WERI-Rb-1 (cell line): ENCODE results near the gene LAMTOR4.
"Not testable (repeated sequence)": the region's sequence is repeated elsewhere in the genome, so short reads cannot be mapped to it uniquely, and the experiment has no call there.

Source experiments
- DNase-seq: peaks from one replicate; pipeline ENCODE4 v3.0.0-alpha.2; 2020
- H3K27ac ChIP-seq: fragments of 250-450 bp; sonication (Bioruptor Pico); 2 replicates; pipeline ENCODE4 v1.5.1; 2020; ENCODE audit warnings: mild to moderate bottlenecking, moderate library complexity
- H3K27me3 ChIP-seq: fragments of 250-450 bp; sonication (Bioruptor Pico); 2 replicates; pipeline ENCODE4 v1.5.1; 2021; ENCODE audit warnings: mild to moderate bottlenecking, low read depth, moderate library complexity; ENCODE audit not compliant: insufficient read depth, severe bottlenecking
- H3K36me3 ChIP-seq: fragments of 250-450 bp; sonication (Bioruptor Pico); 2 replicates; pipeline ENCODE4 v1.5.1; 2020; ENCODE audit warnings: mild to moderate bottlenecking, moderate library complexity
- H3K4me3 ChIP-seq: 2 replicates; pipeline ENCODE4 v1.5.1; 2011; ENCODE audit warnings: low read depth, mild to moderate bottlenecking, control low read depth, low read length
- H3K9me3 ChIP-seq: fragments of 250-450 bp; sonication (Bioruptor Pico); 2 replicates; pipeline ENCODE4 v1.5.1; 2021; ENCODE audit warnings: mild to moderate bottlenecking, moderate library complexity; ENCODE audit not compliant: severe bottlenecking
- TF ChIP-seq, protein P1 (sequence below): IDR thresholded peaks from 2 replicates; pipeline ENCODE4 v1.5.1; 2011; ENCODE audit warnings: low read depth, mild to moderate bottlenecking, control low read depth, inconsistent platforms, low read length

LAMTOR4 gene

DNA sequence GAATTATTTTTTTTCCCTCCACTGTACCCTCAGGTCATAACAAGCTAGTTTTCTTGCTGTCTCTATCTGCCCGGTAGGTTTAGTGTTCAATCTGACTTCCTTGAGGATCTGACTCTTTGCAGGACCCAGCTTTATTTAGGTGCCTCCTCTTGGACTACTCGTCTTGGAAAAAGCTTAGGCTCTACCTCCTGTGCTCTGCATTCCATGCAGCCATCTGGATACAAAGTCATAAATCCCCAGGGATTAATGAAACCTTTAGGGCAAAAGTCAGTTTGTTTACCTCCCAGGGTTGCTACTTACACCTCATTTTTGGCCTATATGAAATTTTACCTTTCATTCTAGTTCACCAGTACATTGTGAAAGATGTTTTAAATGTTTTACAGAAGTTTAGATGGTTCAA is 37.0 kb downstream of the LAMTOR4 start:
- Histone ChIP-seq H3K36me3 (no peaks in the 10 kb centered on the region), H3K4me3 (no peak overlapping the region), H3K9me3 (no peaks in the 10 kb centered on the region), H3K27ac (peak overlapping the region; percentile 68), H3K27me3 (no peaks in the 10 kb centered on the region)
- peak; percentile 52 for DNase-seq
- TF ChIP-seq, protein P1, sequence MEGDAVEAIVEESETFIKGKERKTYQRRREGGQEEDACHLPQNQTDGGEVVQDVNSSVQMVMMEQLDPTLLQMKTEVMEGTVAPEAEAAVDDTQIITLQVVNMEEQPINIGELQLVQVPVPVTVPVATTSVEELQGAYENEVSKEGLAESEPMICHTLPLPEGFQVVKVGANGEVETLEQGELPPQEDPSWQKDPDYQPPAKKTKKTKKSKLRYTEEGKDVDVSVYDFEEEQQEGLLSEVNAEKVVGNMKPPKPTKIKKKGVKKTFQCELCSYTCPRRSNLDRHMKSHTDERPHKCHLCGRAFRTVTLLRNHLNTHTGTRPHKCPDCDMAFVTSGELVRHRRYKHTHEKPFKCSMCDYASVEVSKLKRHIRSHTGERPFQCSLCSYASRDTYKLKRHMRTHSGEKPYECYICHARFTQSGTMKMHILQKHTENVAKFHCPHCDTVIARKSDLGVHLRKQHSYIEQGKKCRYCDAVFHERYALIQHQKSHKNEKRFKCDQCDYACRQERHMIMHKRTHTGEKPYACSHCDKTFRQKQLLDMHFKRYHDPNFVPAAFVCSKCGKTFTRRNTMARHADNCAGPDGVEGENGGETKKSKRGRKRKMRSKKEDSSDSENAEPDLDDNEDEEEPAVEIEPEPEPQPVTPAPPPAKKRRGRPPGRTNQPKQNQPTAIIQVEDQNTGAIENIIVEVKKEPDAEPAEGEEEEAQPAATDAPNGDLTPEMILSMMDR, result no peak

DNA sequence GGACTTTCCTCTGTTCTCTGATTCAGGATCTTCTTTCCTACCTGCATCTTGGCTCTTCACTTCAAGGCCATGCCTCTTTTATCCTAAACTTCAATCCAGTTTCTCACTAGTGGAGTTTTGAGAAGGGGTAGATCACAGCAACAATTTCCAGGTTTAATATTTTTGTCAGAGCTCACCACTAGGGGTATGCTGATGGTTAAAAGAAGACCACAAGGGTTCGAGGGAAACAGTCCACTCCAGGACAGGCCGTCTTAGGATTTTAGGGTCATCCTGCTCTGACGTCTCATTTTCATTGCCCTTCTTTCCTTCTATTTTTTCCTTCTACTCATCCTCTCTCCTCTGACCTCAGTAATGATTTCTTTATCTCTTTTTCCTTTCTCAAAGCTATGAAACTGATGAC is 40.3 kb downstream of the LAMTOR4 start:
- no peak overlapping the region for H3K27ac ChIP-seq
- no peak for DNase-seq
- TF ChIP-seq, protein P1, result 0 out of 2 replicates have a peak, but pooled peaks have one; percentile 16
- H3K4me3 ChIP-seq, result no peak overlapping the region
- no peaks in the 10 kb centered on the region for H3K9me3 ChIP-seq
- H3K27me3 ChIP-seq, result no peaks in the 10 kb centered on the region
- H3K36me3 ChIP-seq, result no peaks in the 10 kb centered on the region

DNA sequence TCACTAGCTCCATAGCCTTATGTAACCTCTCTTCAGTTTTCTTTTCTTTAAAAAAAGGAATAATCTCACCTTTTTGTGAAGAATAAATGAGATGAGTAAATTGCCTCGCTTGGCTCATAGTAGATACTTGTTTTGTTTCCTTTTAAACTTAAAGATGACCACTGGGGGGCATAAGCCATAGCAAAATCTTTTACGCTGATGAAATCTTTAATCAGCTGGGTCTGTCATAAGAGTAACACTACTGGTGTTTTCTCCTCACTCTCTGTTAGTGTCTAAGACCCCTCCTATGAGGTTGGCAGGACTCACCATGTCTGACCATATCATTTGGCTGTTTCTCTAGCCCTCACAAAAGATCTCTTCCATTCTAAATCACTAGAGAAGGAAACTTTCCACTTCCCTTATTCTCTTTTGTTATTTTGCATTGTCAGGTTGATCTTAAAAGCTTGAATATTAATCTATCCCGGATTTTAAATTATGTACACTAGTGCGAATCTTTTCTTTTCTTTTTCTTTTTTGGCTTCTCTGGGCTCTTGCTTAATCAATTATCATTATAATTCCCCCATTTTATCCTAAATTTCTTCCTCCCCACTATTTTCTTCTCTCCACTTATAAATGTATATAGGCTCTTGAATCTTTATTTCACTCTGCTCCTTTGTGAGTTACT is 41.5 kb downstream of the LAMTOR4 start:
- Histone ChIP-seq H3K4me3 (no peak overlapping the region), H3K27me3 (no peaks in the 10 kb centered on the region), H3K27ac (no peak overlapping the region), H3K36me3 (no peaks in the 10 kb centered on the region), H3K9me3 (no peaks in the 10 kb centered on the region)
- TF ChIP-seq, protein P1, result peak; percentile 12; the same call in 1 of the 2 replicates
- no peak for DNase-seq

DNA sequence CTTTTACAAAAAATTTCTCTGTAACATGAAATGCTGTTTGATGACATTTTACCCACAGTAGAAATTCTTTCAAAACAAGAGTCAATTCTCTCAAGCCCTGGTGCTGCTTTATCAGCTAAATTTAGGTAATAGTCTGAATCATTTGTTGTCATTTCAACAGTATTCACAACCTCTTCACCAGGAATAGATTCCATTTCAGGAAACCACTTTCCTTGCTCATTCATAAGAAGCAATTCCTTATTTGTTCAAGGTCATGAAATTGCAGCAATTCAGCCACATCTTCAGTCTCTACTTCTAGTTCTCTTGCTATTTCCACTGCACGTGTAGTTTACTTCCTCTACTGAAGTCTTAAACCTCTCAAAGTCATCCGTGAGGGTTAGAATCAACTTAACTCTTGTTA is 43.1 kb downstream of the LAMTOR4 start:
- no peak overlapping the region for H3K27ac ChIP-seq
- no peak overlapping the region for H3K4me3 ChIP-seq
- no peak for DNase-seq
- H3K27me3 ChIP-seq, result no peaks in the 10 kb centered on the region
- H3K36me3 ChIP-seq, result no peaks in the 10 kb centered on the region
- H3K9me3 ChIP-seq, result no peaks in the 10 kb centered on the region
- TF ChIP-seq, protein P1, result no peak

GRCh38 chr7:100192281-100192862 is 43.7 kb downstream of the LAMTOR4 start:
- not testable (repeated sequence) for DNase-seq, H3K27me3 ChIP-seq, H3K27ac ChIP-seq, H3K36me3 ChIP-seq, H3K4me3 ChIP-seq, H3K9me3 ChIP-seq

- H3K27ac ChIP-seq, result no peak overlapping the region
- H3K27me3 ChIP-seq, result no peaks in the 10 kb centered on the region
- TF ChIP-seq, protein P1, result no peak
- no peaks in the 10 kb centered on the region for H3K9me3 ChIP-seq
- H3K4me3 ChIP-seq, result no peak overlapping the region
- H3K36me3 ChIP-seq, result no peaks in the 10 kb centered on the region
- DNase-seq, result no peak
Observed at GRCh38 chr7:100192969-100193368, 44.3 kb downstream of the LAMTOR4 start.
